AG04449 (cell line): ENCODE data around the gene MYOF.
A peak's percentile ranks its signal among the peaks of the same experiment; 100 is the strongest.
"Not testable (repeated sequence)": the region's sequence is repeated elsewhere in the genome, so short reads cannot be mapped to it uniquely, and the experiment has no call there.

Experiments used
- CTCF ChIA-PET: fragments of 350-600 bp; formaldehyde crosslinking; extraction: SDS; loops from one replicate; lab custom pipeline; 2021; ENCODE audit warnings: antibody characterized with exemption; lab: Yijun Ruan, JAX
- POLR2A ChIA-PET: fragments of 400-600, 350-600 bp; formaldehyde crosslinking; extraction: SDS; loops from one replicate; lab custom pipeline; 2020; ENCODE audit warnings: antibody characterized with exemption, inconsistent platforms; lab: Yijun Ruan, JAX
- DNase-seq: peaks from one replicate; pipeline ENCODE4 v3.0.0-alpha.2; 2010; ENCODE audit warnings: low read depth, low spot score
- H3K4me3 ChIP-seq: 2 replicates; pipeline ENCODE4 v1.5.1; 2011; ENCODE audit warnings: low read depth, mild to moderate bottlenecking, control low read depth, low read length
- CTCF ChIP-seq: IDR thresholded peaks from one replicate; pipeline ENCODE4 v1.5.1; 2011; ENCODE audit warnings: mild to moderate bottlenecking, moderate library complexity, low read length, control low read depth, inconsistent platforms; ENCODE audit not compliant: insufficient read depth; ENCODE audit errors: missing control alignments

Gene MYOF

GRCh38 chr10:93445097-93445960 is 36.8 kb downstream of the MYOF start:
- DNase-seq: peak; percentile 89
- no peak for TF ChIP-seq CTCF
- POLR2A ChIA-PET: interaction anchor here (0.6 to 1.4 kb wide), 4 partner anchors 8 to 26 kb away, joined by 3 to 6 read pairs (median 4); no protein-coding TSS in a partner anchor
- CTCF ChIA-PET: interaction anchor here (1.2 to 2.6 kb wide), 6 partner anchors 11 to 91 kb away, joined by 3 to 11 read pairs (median 6); partner anchors contain the start of gene MYOF
- H3K4me3 ChIP-seq: no peak overlapping the region

GRCh38 chr10:93443481-93443880 is 38.7 kb downstream of the MYOF start:
- TF ChIP-seq CTCF: no peak
- no peak overlapping the region for H3K4me3 ChIP-seq
- ChIA-PET POLR2A (interaction anchor here (0.6 kb wide), 2 partner anchors 33 to 39 kb away, joined by 3 to 6 read pairs; no protein-coding TSS in a partner anchor), CTCF (interaction anchor here (1.1 to 7.6 kb wide), 4 partner anchors 13 to 67 kb away, joined by 3 to 44 read pairs (median 18); partner anchors contain the start of gene MYOF)
- DNase-seq: no peak

GRCh38 chr10:93442721-93443120 is 39.4 kb downstream of the MYOF start:
- POLR2A ChIA-PET: interaction anchor here (0.6 kb wide), 2 partner anchors 34 to 38 kb away, joined by 3 to 6 read pairs; no protein-coding TSS in a partner anchor
- DNase-seq, H3K4me3 ChIP-seq: not testable (repeated sequence)
- CTCF ChIA-PET: interaction anchor here (1.1 to 7.6 kb wide), 4 partner anchors 14 to 66 kb away, joined by 3 to 44 read pairs (median 18); partner anchors contain the start of gene MYOF

GRCh38 chr10:93440591-93441091 is 41.5 kb downstream of the MYOF start:
- TF ChIP-seq CTCF: no peak
- ChIA-PET CTCF (interaction anchor here (1.0 to 7.6 kb wide), 7 partner anchors 14 to 64 kb away, joined by 3 to 44 read pairs (median 7); partner anchors contain the start of gene MYOF), POLR2A (interaction anchor here (0.6 to 3.3 kb wide), 4 partner anchors 18 to 473 kb away, joined by 3 to 19 read pairs (median 8); partner anchors contain the start of gene MYOF)
- no peak for DNase-seq
- H3K4me3 ChIP-seq: no peak overlapping the region

- no peak overlapping the region for H3K4me3 ChIP-seq
- POLR2A ChIA-PET: interaction anchor here (2.3 kb wide), 1 partner anchor 23 kb away, joined by 15 read pairs; no protein-coding TSS in a partner anchor
- no peak for DNase-seq
- no peak for TF ChIP-seq CTCF
- CTCF ChIA-PET: interaction anchor here (1.1 to 7.6 kb wide), 4 partner anchors 23 to 62 kb away, joined by 3 to 44 read pairs (median 20); partner anchors contain the start of gene MYOF
Observed at GRCh38 chr10:93438613-93439253, 43.4 kb downstream of the MYOF start.

GRCh38 chr10:93437946-93438612 is 44.1 kb downstream of the MYOF start:
- no peak for DNase-seq
- CTCF ChIA-PET: interaction anchor here (1.5 to 7.6 kb wide), 3 partner anchors 31 to 62 kb away, joined by 4 to 44 read pairs (median 9); partner anchors contain the start of gene MYOF
- POLR2A ChIA-PET: interaction anchor here (1.6 to 2.3 kb wide), 4 partner anchors 19 to 54 kb away, joined by 7 to 15 read pairs (median 12); partner anchors contain the start of gene MYOF
- no peak for TF ChIP-seq CTCF
- no peak overlapping the region for H3K4me3 ChIP-seq
